ENCODE data around the gene STRBP.

STRBP gene

GRCh38 chr9:123237220-123237619, 31.2 kb downstream of the STRBP start:
- no peak for TF ChIP-seq CTCF (IDR thresholded peaks at IDR 0.05; ENCODE audit: low read depth, low read length, missing control alignments)
- no peak for DNase-seq (ENCODE audit: extremely low read depth, low read depth)
- no peak overlapping the region for H3K4me3 ChIP-seq (replicated peaks; ENCODE audit: low read depth, low read length)

- TF ChIP-seq CTCF (IDR thresholded peaks at IDR 0.05; ENCODE audit: low read depth, low read length, missing control alignments), result no peak
- H3K4me3 ChIP-seq (replicated peaks; ENCODE audit: low read depth, low read length), result no peak overlapping the region
- no peak for DNase-seq (ENCODE audit: extremely low read depth, low read depth)
Observed at GRCh38 chr9:123235448-123235847, 32.9 kb downstream of the STRBP start.

GRCh38 chr9:123234853-123235252, 33.5 kb downstream of the STRBP start:
- DNase-seq (ENCODE audit: extremely low read depth, low read depth), result no peak
- no peak overlapping the region for H3K4me3 ChIP-seq (replicated peaks; ENCODE audit: low read depth, low read length)
- TF ChIP-seq CTCF (IDR thresholded peaks at IDR 0.05; ENCODE audit: low read depth, low read length, missing control alignments), result no peak

GRCh38 chr9:123232332-123232731, 36.1 kb downstream of the STRBP start:
- no peak for TF ChIP-seq CTCF (IDR thresholded peaks at IDR 0.05; ENCODE audit: low read depth, low read length, missing control alignments)
- DNase-seq (ENCODE audit: extremely low read depth, low read depth), result no peak
- H3K4me3 ChIP-seq (replicated peaks; ENCODE audit: low read depth, low read length), result no peak overlapping the region

- TF ChIP-seq CTCF (IDR thresholded peaks at IDR 0.05; ENCODE audit: low read depth, low read length, missing control alignments), result no peak
- no peak for DNase-seq (ENCODE audit: extremely low read depth, low read depth)
Observed at GRCh38 chr9:123231421-123231820, 37.0 kb downstream of the STRBP start.

GRCh38 chr9:123228967-123229366, 39.4 kb downstream of the STRBP start:
- H3K4me3 ChIP-seq (replicated peaks; ENCODE audit: low read depth, low read length), result no peak overlapping the region
- no peak for TF ChIP-seq CTCF (IDR thresholded peaks at IDR 0.05; ENCODE audit: low read depth, low read length, missing control alignments)
- DNase-seq (ENCODE audit: extremely low read depth, low read depth), result no peak

More at GRCh38 chr9:123231421-123231820, 37.0 kb downstream of the STRBP start:
- no peak overlapping the region for H3K4me3 ChIP-seq (replicated peaks; ENCODE audit: low read depth, low read length)

GRCh38 chr9:123225995-123226394, 42.4 kb downstream of the STRBP start:
- no peak for DNase-seq (ENCODE audit: extremely low read depth, low read depth)

More at GRCh38 chr9:123225995-123226394, 42.4 kb downstream of the STRBP start:
- TF ChIP-seq CTCF (IDR thresholded peaks at IDR 0.05; ENCODE audit: low read depth, low read length, missing control alignments), result no peak
- no peak overlapping the region for H3K4me3 ChIP-seq (replicated peaks; ENCODE audit: low read depth, low read length)
